ENCODE data around the gene CHI3L1. TPM values are rescaled to one million over a fixed set of nuclear protein-coding genes. Genes with fewer than 3 reads are reported as not detected.

Gene CHI3L1
- total and polyA plus RNA-seq, 2 experiments from 2014 or later, result 8.4 to 21.8 TPM

DNA sequence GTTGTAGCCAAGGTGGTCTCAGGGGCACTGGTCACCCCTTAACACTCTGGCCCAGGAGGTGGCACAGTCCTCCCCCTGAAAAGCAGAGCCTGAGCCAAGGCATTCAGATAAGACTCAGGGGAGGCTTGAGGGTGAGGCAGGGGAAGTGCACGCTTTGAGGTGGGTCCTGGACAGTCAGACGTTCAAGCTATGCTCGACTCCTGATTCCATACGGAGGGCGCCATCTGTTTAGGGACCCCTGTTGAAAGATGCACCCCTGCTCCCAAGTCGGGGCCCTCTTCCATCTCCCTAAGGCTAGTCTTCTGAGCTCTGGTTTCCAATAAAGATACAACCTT, 12.9 kb upstream of the CHI3L1 start:
- Histone ChIP-seq H3K4me2 (no peak overlapping the region), H3K27ac (peak overlapping the region; percentile 79), H2AFZ (no peak overlapping the region), H3K27me3 (no peaks in the 10 kb centered on the region), H3K4me3 (no peak overlapping the region), H3K4me1 (ENCODE audit: insufficient read depth) (peaks cover 13% of the 10 kb centered on the region), H4K20me1 (ENCODE audit: insufficient read depth, poor library complexity, severe bottlenecking) (no peaks in the 10 kb centered on the region), H3K36me3 (replicated peaks; ENCODE audit: insufficient read depth, low read depth) (no peaks in the 10 kb centered on the region), H3K9me2 (replicated peaks; ENCODE audit: insufficient read depth) (no peaks in the 10 kb centered on the region), H3K79me2 (no peaks in the 10 kb centered on the region), H3K9me3 (ENCODE audit: low read depth) (no peaks in the 10 kb centered on the region)
- TF ChIP-seq EZH2phosphoT487 (IDR thresholded peaks at IDR 0.05; ENCODE audit: low read depth, severe bottlenecking, unreplicated experiment) (no peak), CTCF (IDR thresholded peaks at IDR 0.05; ENCODE audit: poor library complexity) (no peak), EZH2 (IDR thresholded peaks at IDR 0.05; ENCODE audit: borderline replicate concordance) (no peak)
- WGBS (ENCODE audit: low lambda C conversion rate, missing lambda C conversion rate), result 88% methylated on average over 6 of the region's 6 CpGs
- DNase-seq (ENCODE audit: low spot score), result no peak

DNA sequence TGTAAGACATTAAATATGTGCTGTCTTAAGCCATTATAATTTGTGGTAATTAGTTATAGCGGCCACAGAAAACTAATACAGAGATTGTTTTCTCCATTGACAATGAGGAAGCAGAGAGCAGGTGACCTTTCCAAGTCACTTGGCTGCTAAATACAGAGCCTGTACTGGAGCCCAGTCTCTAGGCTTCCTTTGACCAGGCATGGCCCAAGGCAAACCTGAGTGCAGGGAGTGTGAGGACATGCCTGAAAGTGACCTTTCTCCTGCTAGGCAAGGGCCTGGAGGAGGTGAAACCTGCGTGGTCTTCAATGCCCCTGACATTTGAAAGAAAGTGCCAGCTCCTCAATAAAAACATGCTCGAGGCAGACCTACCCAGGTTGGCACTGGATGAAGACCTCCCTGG, 12.5 kb upstream of the CHI3L1 start:
- TF ChIP-seq CTCF (IDR thresholded peaks at IDR 0.05; ENCODE audit: poor library complexity), result no peak
- no peak for TF ChIP-seq EZH2phosphoT487 (IDR thresholded peaks at IDR 0.05; ENCODE audit: low read depth, severe bottlenecking, unreplicated experiment)
- no peak for TF ChIP-seq EZH2 (IDR thresholded peaks at IDR 0.05; ENCODE audit: borderline replicate concordance)
- H3K27me3 ChIP-seq, result no peaks in the 10 kb centered on the region
- H3K4me1 ChIP-seq (ENCODE audit: insufficient read depth), result peaks cover 13% of the 10 kb centered on the region
- no peaks in the 10 kb centered on the region for H3K9me3 ChIP-seq (ENCODE audit: low read depth)
- DNase-seq (ENCODE audit: low spot score), result no peak
- H4K20me1 ChIP-seq (ENCODE audit: insufficient read depth, poor library complexity, severe bottlenecking), result no peaks in the 10 kb centered on the region
- no peak overlapping the region for H3K27ac ChIP-seq
- WGBS (ENCODE audit: low lambda C conversion rate, missing lambda C conversion rate), result 89% methylated on average over 3 of the region's 3 CpGs
- H2AFZ ChIP-seq, result no peak overlapping the region
- H3K79me2 ChIP-seq, result no peaks in the 10 kb centered on the region
- H3K36me3 ChIP-seq (replicated peaks; ENCODE audit: insufficient read depth, low read depth), result no peaks in the 10 kb centered on the region
- no peaks in the 10 kb centered on the region for H3K9me2 ChIP-seq (replicated peaks; ENCODE audit: insufficient read depth)
- H3K4me2 ChIP-seq, result no peak overlapping the region
- H3K4me3 ChIP-seq, result no peak overlapping the region

DNA sequence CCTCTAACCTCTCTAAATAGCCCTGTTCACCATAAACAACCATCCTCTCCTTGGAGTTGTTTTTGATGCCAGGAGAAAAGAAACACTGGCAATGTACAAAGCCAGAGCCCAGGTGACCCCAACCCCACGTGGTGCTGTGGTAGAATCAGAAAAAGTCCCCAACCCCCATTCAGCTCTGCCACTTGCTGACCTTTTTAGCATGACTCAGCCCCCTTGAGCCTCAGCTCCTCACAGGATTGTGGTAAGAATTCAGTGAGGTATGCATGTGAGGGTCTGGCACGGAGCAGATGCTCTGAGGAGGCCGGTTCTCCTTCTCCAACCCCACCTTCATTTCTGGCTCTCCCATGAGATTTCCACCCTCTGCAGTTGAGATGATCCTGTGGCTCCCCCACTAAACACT, 11.1 kb upstream of the CHI3L1 start:
- Histone ChIP-seq H3K9me3 (ENCODE audit: low read depth) (no peaks in the 10 kb centered on the region), H2AFZ (no peak overlapping the region), H4K20me1 (ENCODE audit: insufficient read depth, poor library complexity, severe bottlenecking) (no peaks in the 10 kb centered on the region), H3K4me3 (no peak overlapping the region), H3K4me2 (no peak overlapping the region), H3K27me3 (no peaks in the 10 kb centered on the region), H3K36me3 (replicated peaks; ENCODE audit: insufficient read depth, low read depth) (no peaks in the 10 kb centered on the region), H3K79me2 (no peaks in the 10 kb centered on the region), H3K27ac (no peak overlapping the region), H3K9me2 (replicated peaks; ENCODE audit: insufficient read depth) (no peaks in the 10 kb centered on the region), H3K4me1 (ENCODE audit: insufficient read depth) (peaks cover 13% of the 10 kb centered on the region)
- 50% methylated on average over 3 of the region's 3 CpGs for WGBS (ENCODE audit: low lambda C conversion rate, missing lambda C conversion rate)
- peak; percentile 45 for DNase-seq (ENCODE audit: low spot score)
- TF ChIP-seq CTCF (IDR thresholded peaks at IDR 0.05; ENCODE audit: poor library complexity) (no peak), EZH2phosphoT487 (IDR thresholded peaks at IDR 0.05; ENCODE audit: low read depth, severe bottlenecking, unreplicated experiment) (no peak)

DNA sequence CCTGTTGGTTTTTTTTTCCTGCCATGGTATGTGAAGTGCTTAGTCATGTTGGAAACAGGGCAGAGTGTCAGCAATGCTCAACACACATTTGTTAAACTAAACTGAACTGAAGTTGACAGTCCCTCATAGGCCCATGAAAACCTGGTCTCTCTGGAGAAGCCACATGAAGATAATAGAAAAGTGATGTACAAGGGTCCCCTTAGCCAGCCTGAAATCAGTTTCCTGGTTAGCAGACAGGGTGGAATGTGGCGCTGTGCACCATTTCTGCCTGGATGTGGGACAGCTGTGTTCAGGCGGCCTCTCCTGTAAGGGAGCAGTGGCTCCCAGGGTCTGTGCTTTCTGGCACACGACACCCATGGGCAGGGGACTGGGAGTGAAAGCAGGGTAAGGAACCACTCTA, 9.9 kb upstream of the CHI3L1 start:
- Histone ChIP-seq H3K4me1 (ENCODE audit: insufficient read depth) (peaks cover 13% of the 10 kb centered on the region), H3K4me3 (no peak overlapping the region), H3K36me3 (replicated peaks; ENCODE audit: insufficient read depth, low read depth) (no peaks in the 10 kb centered on the region), H4K20me1 (ENCODE audit: insufficient read depth, poor library complexity, severe bottlenecking) (no peaks in the 10 kb centered on the region), H3K27ac (no peak overlapping the region), H2AFZ (no peak overlapping the region), H3K4me2 (no peak overlapping the region), H3K9me2 (replicated peaks; ENCODE audit: insufficient read depth) (no peaks in the 10 kb centered on the region), H3K9me3 (ENCODE audit: low read depth) (no peaks in the 10 kb centered on the region), H3K27me3 (no peaks in the 10 kb centered on the region), H3K79me2 (no peaks in the 10 kb centered on the region)
- TF ChIP-seq CTCF (IDR thresholded peaks at IDR 0.05; ENCODE audit: poor library complexity) (no peak), EZH2 (IDR thresholded peaks at IDR 0.05; ENCODE audit: borderline replicate concordance) (no peak), EZH2phosphoT487 (IDR thresholded peaks at IDR 0.05; ENCODE audit: low read depth, severe bottlenecking, unreplicated experiment) (no peak)
- DNase-seq (ENCODE audit: low spot score), result no peak
- WGBS (ENCODE audit: low lambda C conversion rate, missing lambda C conversion rate), result 90% methylated on average over 3 of the region's 3 CpGs
